SK-N-SH treated with all-trans-retinoic acid at 6 μM for 48 hours (cell line): ENCODE results near the gene EPS8L3.

Experiments
- ATAC-seq: fragments of 200-7000 bp; cut with Tn5 transposase; 3 replicates; pipeline ENCODE4 v1.9.1; 2020; ENCODE audit warnings: mild to moderate bottlenecking, moderate library complexity
- ARNTL ChIP-seq: fragments of 450-650 bp; formaldehyde crosslinking; IDR thresholded peaks from 2 replicates; pipeline ENCODE4 v1.5.0; 2020; ENCODE audit warnings: low read depth, mild to moderate bottlenecking, moderate library complexity, borderline replicate concordance
- BACH2 ChIP-seq: fragments of 250-450 bp; sonication (Bioruptor Pico); IDR thresholded peaks from 2 replicates; pipeline ENCODE4 v1.9.0; 2021; ENCODE audit warnings: mild to moderate bottlenecking, borderline replicate concordance
- CREB5 ChIP-seq: fragments of 250-450 bp; sonication (Bioruptor Pico); IDR thresholded peaks from 2 replicates; pipeline ENCODE4 v1.5.1; 2020; ENCODE audit warnings: low read depth, mild to moderate bottlenecking, moderate library complexity
- CSRNP3 ChIP-seq: fragments of 250-450 bp; sonication (Bioruptor Pico); IDR thresholded peaks from 2 replicates; pipeline ENCODE4 v1.5.1; 2021; ENCODE audit warnings: mild to moderate bottlenecking, moderate library complexity
- ESRRG ChIP-seq: fragments of 250-450 bp; sonication (Bioruptor Pico); IDR thresholded peaks from 2 replicates; pipeline ENCODE4 v1.6.1; 2021; ENCODE audit warnings: mild to moderate bottlenecking
- GLIS3 ChIP-seq: fragments of 250-450 bp; sonication (Bioruptor Pico); IDR thresholded peaks from 2 replicates; pipeline ENCODE4 v1.5.0; 2020; ENCODE audit warnings: mild to moderate bottlenecking, moderate library complexity
- ISL1 ChIP-seq: fragments of 250-450 bp; sonication (Bioruptor Pico); IDR thresholded peaks from 2 replicates; pipeline ENCODE4 v2.1.2; 2022; ENCODE audit warnings: mild to moderate bottlenecking, moderate library complexity
- OSR1 ChIP-seq: fragments of 250-450 bp; sonication (Bioruptor Pico); IDR thresholded peaks from 2 replicates; pipeline ENCODE4 v1.8.0; 2022; ENCODE audit warnings: moderate library complexity, mild to moderate bottlenecking, inconsistent platforms
- PATZ1 ChIP-seq: fragments of 250-450 bp; sonication (Bioruptor Pico); IDR thresholded peaks from 2 replicates; pipeline ENCODE4 v1.8.0; 2020; ENCODE audit warnings: mild to moderate bottlenecking, moderate library complexity, borderline replicate concordance
- POU6F1 ChIP-seq: fragments of 250-450 bp; sonication (Bioruptor Pico); IDR thresholded peaks from 2 replicates; pipeline ENCODE4 v1.8.0; 2021; ENCODE audit warnings: low read depth, mild to moderate bottlenecking, moderate library complexity, borderline replicate concordance
- RARB ChIP-seq: fragments of 250-450 bp; sonication (Bioruptor Pico); IDR thresholded peaks from 2 replicates; pipeline ENCODE4 v1.8.0; 2021; ENCODE audit warnings: mild to moderate bottlenecking, moderate library complexity
- SNAI2 ChIP-seq: fragments of 250-450 bp; sonication (Bioruptor Pico); IDR thresholded peaks from 2 replicates; pipeline ENCODE4 v1.5.0; 2020; ENCODE audit warnings: mild to moderate bottlenecking, moderate library complexity
- TCF4 ChIP-seq: fragments of 250-450 bp; sonication (Bioruptor Pico); IDR thresholded peaks from 2 replicates; pipeline ENCODE4 v1.8.0; 2021; ENCODE audit warnings: mild to moderate bottlenecking, moderate library complexity, borderline replicate concordance
- TSHZ2 ChIP-seq: fragments of 250-450 bp; sonication (Bioruptor Pico); IDR thresholded peaks from 2 replicates; pipeline ENCODE4 v1.5.0; 2020; ENCODE audit warnings: mild to moderate bottlenecking, moderate library complexity
- ZC3H10 ChIP-seq: fragments of 250-450 bp; sonication (Bioruptor Pico); IDR thresholded peaks from 2 replicates; pipeline ENCODE4 v1.5.1; 2021; ENCODE audit warnings: mild to moderate bottlenecking, moderate library complexity
- ZFP3 ChIP-seq: fragments of 250-450 bp; sonication (Bioruptor Pico); IDR thresholded peaks from 2 replicates; pipeline ENCODE4 v1.5.0; 2020; ENCODE audit warnings: mild to moderate bottlenecking, moderate library complexity
- ZFP30 ChIP-seq: fragments of 450-650 bp; formaldehyde crosslinking; IDR thresholded peaks from 2 replicates; pipeline ENCODE4 v1.5.0; 2022; ENCODE audit warnings: mild to moderate bottlenecking, moderate library complexity
- ZNF565 ChIP-seq: fragments of 450-650 bp; formaldehyde crosslinking; conservative IDR thresholded peaks from 2 replicates; pipeline ENCODE4 v1.5.0; 2020; ENCODE audit warnings: low read depth, mild to moderate bottlenecking, moderate library complexity
- ZNF70 ChIP-seq: fragments of 450-650 bp; formaldehyde crosslinking; IDR thresholded peaks from 2 replicates; pipeline ENCODE4 v1.5.0; 2020; ENCODE audit warnings: mild to moderate bottlenecking, moderate library complexity
- ZNF8 ChIP-seq: fragments of 450-650 bp; formaldehyde crosslinking; IDR thresholded peaks from 2 replicates; pipeline ENCODE4 v1.5.0; 2020; ENCODE audit warnings: mild to moderate bottlenecking, moderate library complexity

The EPS8L3 gene

GRCh38 chr1:109776206-109776835 is 12.6 kb upstream of the EPS8L3 start:
- no peak for ATAC-seq
- TF ChIP-seq BACH2 (no peak), ZNF8 (CRISPR knock-in tag) (no peak), TCF4 (CRISPR knock-in tag) (no peak), CREB5 (CRISPR knock-in tag) (no peak), OSR1 (CRISPR knock-in tag) (no peak), POU6F1 (no peak), ESRRG (CRISPR knock-in tag) (no peak), ZFP30 (CRISPR knock-in tag) (no peak), PATZ1 (CRISPR knock-in tag) (no peak), ZNF565 (CRISPR knock-in tag) (no peak), ARNTL (CRISPR knock-in tag) (no peak), ZFP3 (CRISPR knock-in tag) (no peak)
- TF ChIP-seq, all 23 proteins: peak for 0

GRCh38 chr1:109775398-109775797 is 11.7 kb upstream of the EPS8L3 start:
- no peak for TF ChIP-seq CSRNP3 (CRISPR knock-in tag)
- TF ChIP-seq RARB (CRISPR knock-in tag), result no peak
- TF ChIP-seq SNAI2, result no peak
- no peak for TF ChIP-seq TCF4 (CRISPR knock-in tag)
- TF ChIP-seq OSR1 (CRISPR knock-in tag), result no peak
- no peak for TF ChIP-seq ZC3H10 (CRISPR knock-in tag)
- TF ChIP-seq ZNF8 (CRISPR knock-in tag), result no peak
- no peak for TF ChIP-seq ZNF565 (CRISPR knock-in tag)
- no peak for TF ChIP-seq BACH2
- no peak for TF ChIP-seq ZFP30 (CRISPR knock-in tag)
- no peak for TF ChIP-seq GLIS3 (CRISPR knock-in tag)
- TF ChIP-seq ZNF70 (CRISPR knock-in tag), result no peak
- TF ChIP-seq ISL1, result no peak
- no peak for TF ChIP-seq CREB5 (CRISPR knock-in tag)
- TF ChIP-seq TSHZ2 (CRISPR knock-in tag), result no peak
- TF ChIP-seq, all 23 proteins: peak for 0
- no peak for ATAC-seq
